ENCODE measurements around the gene CEACAM21. TPM values are rescaled to one million over a fixed set of nuclear protein-coding genes. Genes with fewer than 3 reads are reported as not detected.

Gene CEACAM21
- total RNA-seq, 1 experiment from 2014 or later = not detected

GRCh38 chr19:41532526-41532925 lies 43.4 kb upstream of the CEACAM21 start:
- Histone ChIP-seq H3K23me2 (ENCODE audit: insufficient read length, low read depth, low read length, poor library complexity, severe bottlenecking) (no peaks in the 10 kb centered on the region), H2BK5ac (ENCODE audit: insufficient read length, low read length) (no peak overlapping the region), H4K8ac (replicated peaks; ENCODE audit: insufficient read length, low read depth, low read length) (no peak overlapping the region), H3K79me2 (ENCODE audit: insufficient read depth, low read length) (no peaks in the 10 kb centered on the region), H3K4ac (ENCODE audit: low read depth, low read length) (no peak overlapping the region), H2BK20ac (ENCODE audit: low read depth, low read length, poor library complexity, severe bottlenecking) (no peak overlapping the region), H4K5ac (ENCODE audit: insufficient read length, low read depth, low read length) (no peak overlapping the region), H2BK12ac (ENCODE audit: insufficient read length, low read depth, low read length) (no peak overlapping the region), H3K18ac (ENCODE audit: insufficient read length, low read depth, low read length) (no peak overlapping the region), H3K9ac (ENCODE audit: extremely low read depth, insufficient read length, low read length) (no peak overlapping the region), H4K20me1 (ENCODE audit: control insufficient read depth, insufficient read depth, insufficient read length) (no peaks in the 10 kb centered on the region), H3K79me1 (ENCODE audit: insufficient read depth, low read depth, low read length, poor library complexity, severe bottlenecking) (no peaks in the 10 kb centered on the region), H3K27me3 (ENCODE audit: insufficient read depth, low read length) (no peaks in the 10 kb centered on the region), H3K27ac (ENCODE audit: insufficient read length, low read depth, low read length) (no peak overlapping the region), H3K4me2 (ENCODE audit: insufficient read depth, insufficient read length, low read length) (no peak overlapping the region), H2AK5ac (ENCODE audit: insufficient read length, low read length) (no peak overlapping the region), H3K14ac (ENCODE audit: insufficient read depth, low read length) (no peak overlapping the region), H3K9me3 (ENCODE audit: control insufficient read depth, low read depth, low read length) (peaks cover 12% of the 10 kb centered on the region), H3K56ac (ENCODE audit: insufficient read length, low read depth, low read length) (no peak overlapping the region), H2AFZ (ENCODE audit: low read length) (no peak overlapping the region), H3T11ph (ENCODE audit: low read length) (no peak overlapping the region), H4K91ac (ENCODE audit: insufficient read length, low read depth, low read length) (no peak overlapping the region), H2BK120ac (ENCODE audit: low read depth, low read length, poor library complexity, severe bottlenecking) (no peak overlapping the region), H3K23ac (ENCODE audit: insufficient read length, low read depth, low read length) (no peak overlapping the region), H2BK15ac (ENCODE audit: low read depth, low read length) (no peak overlapping the region), H3K4me1 (ENCODE audit: insufficient read depth, low read length) (no peaks in the 10 kb centered on the region)
- Mint-ChIP-seq H3K36me3 (ENCODE audit: insufficient read depth in 1 of 3, low read depth in 3 of 3) (peaks cover 0 to 8% (median 0%) of the 10 kb centered on the region in 3 experiments; a peak in 3 of 7 replicates), H3K4me3 (no peak overlapping the region), H3K4me1 (no peaks in the 10 kb centered on the region), H3K9me3 (peaks cover 76 to 88% of the 10 kb centered on the region in 2 experiments), H3K27ac (no peak overlapping the region), H3K27me3 (ENCODE audit: low read depth) (peaks cover 4% of the 10 kb centered on the region)
- no peak for DNase-seq
- no peak for TF ChIP-seq CTCF (conservative IDR thresholded peaks at IDR 0.05)
